Measurements from ENCODE around the gene MTA2. TPM values are rescaled to one million over a fixed set of nuclear protein-coding genes. Genes with fewer than 3 reads are reported as not detected.

The MTA2 gene
- total RNA-seq, 1 experiment from 2014 or later = 193 TPM

GRCh38 chr11:62569611-62570010 is 32.1 kb downstream of the MTA2 start:
- H4K20me1 ChIP-seq (ENCODE audit: low read length) = peaks cover 59% of the 10 kb centered on the region
- BruUV-seq (replicated peaks) = no TSS peak
- H3K27me3 ChIP-seq (ENCODE audit: low read length) = no peaks in the 10 kb centered on the region
- ChIA-PET POLR2A (ENCODE audit: unreplicated experiment) (no interaction called here), CTCF (interaction anchor here (0.6 kb wide), 1 partner anchor 53 kb away, joined by 6 read pairs; no protein-coding TSS in a partner anchor)
- TF ChIP-seq EZH2phosphoT487 (IDR thresholded peaks at IDR 0.05; ENCODE audit: borderline replicate concordance, low read length) (no peak), CTCF (conservative IDR thresholded peaks at IDR 0.05; ENCODE audit: low read depth, low read length) (no peak), EZH2 (IDR thresholded peaks at IDR 0.05; ENCODE audit: low read length, unreplicated experiment) (no peak)
- peak overlapping the region; percentile 22; the same call in 1 of the 2 replicates for H3K4me2 ChIP-seq (ENCODE audit: low read length)
- intact Hi-C loops (cut with micrococcal nuclease) = no loop called here
- no peak overlapping the region for H3K4me3 ChIP-seq (ENCODE audit: low read length)
- peaks cover 22% of the 10 kb centered on the region for H3K4me1 ChIP-seq (ENCODE audit: insufficient read depth, low read length)
- H3K36me3 ChIP-seq (ENCODE audit: low read depth, low read length) = peaks cover 71% of the 10 kb centered on the region
- no peaks in the 10 kb centered on the region for H3K9me2 ChIP-seq (replicated peaks; ENCODE audit: low read length)
- H3K79me2 ChIP-seq (ENCODE audit: low read length) = peaks cover 94% of the 10 kb centered on the region
- H3K9ac ChIP-seq (ENCODE audit: low read length) = no peak overlapping the region
- no peak overlapping the region for H2AFZ ChIP-seq (ENCODE audit: low read length)
- no peaks in the 10 kb centered on the region for H3K9me3 ChIP-seq (ENCODE audit: low read length)
- H3F3A ChIP-seq (ENCODE audit: low read length, unreplicated experiment) = peaks cover 4% of the 10 kb centered on the region
- DNase-seq (no peak), ATAC-seq (no peak)
- H3K27ac ChIP-seq (ENCODE audit: low read length) = no peak overlapping the region

GRCh38 chr11:62567018-62567633 is 34.5 kb downstream of the MTA2 start:
- no peak for DNase-seq
- no peaks in the 10 kb centered on the region for H3K27me3 ChIP-seq (ENCODE audit: low read length)
- no peak overlapping the region for H3K9ac ChIP-seq (ENCODE audit: low read length)
- no peaks in the 10 kb centered on the region for H3K9me2 ChIP-seq (replicated peaks; ENCODE audit: low read length)
- H3K4me3 ChIP-seq (ENCODE audit: low read length) = no peak overlapping the region
- peaks cover 22% of the 10 kb centered on the region for H3K4me1 ChIP-seq (ENCODE audit: insufficient read depth, low read length)
- no peak overlapping the region for H3K4me2 ChIP-seq (ENCODE audit: low read length)
- intact Hi-C loops (cut with micrococcal nuclease) = no loop called here
- H4K20me1 ChIP-seq (ENCODE audit: low read length) = peaks cover 57% of the 10 kb centered on the region
- POLR2A ChIA-PET (ENCODE audit: unreplicated experiment) = no interaction called here
- TF ChIP-seq EZH2phosphoT487 (IDR thresholded peaks at IDR 0.05; ENCODE audit: borderline replicate concordance, low read length) (no peak), CTCF (conservative IDR thresholded peaks at IDR 0.05; ENCODE audit: low read depth, low read length) (no peak), EZH2 (IDR thresholded peaks at IDR 0.05; ENCODE audit: low read length, unreplicated experiment) (no peak)
- H2AFZ ChIP-seq (ENCODE audit: low read length) = no peak overlapping the region
- CTCF ChIA-PET = no interaction called here
- no TSS peak for BruUV-seq (replicated peaks)
- ATAC-seq = no peak
- peaks cover 88% of the 10 kb centered on the region for H3K79me2 ChIP-seq (ENCODE audit: low read length)
- H3K27ac ChIP-seq (ENCODE audit: low read length) = no peak overlapping the region
- peaks cover 11% of the 10 kb centered on the region for H3F3A ChIP-seq (ENCODE audit: low read length, unreplicated experiment)
- H3K9me3 ChIP-seq (ENCODE audit: low read length) = no peaks in the 10 kb centered on the region
- peaks cover 78% of the 10 kb centered on the region for H3K36me3 ChIP-seq (ENCODE audit: low read depth, low read length)

- ATAC-seq (no peak), DNase-seq (no peak)
- Histone ChIP-seq H3K27me3 (ENCODE audit: low read length) (no peaks in the 10 kb centered on the region), H3K79me2 (ENCODE audit: low read length) (peaks cover 79% of the 10 kb centered on the region), H2AFZ (ENCODE audit: low read length) (no peak overlapping the region), H3K4me2 (ENCODE audit: low read length) (no peak overlapping the region), H4K20me1 (ENCODE audit: low read length) (peaks cover 48% of the 10 kb centered on the region), H3K27ac (ENCODE audit: low read length) (no peak overlapping the region), H3F3A (ENCODE audit: low read length, unreplicated experiment) (peaks cover 16% of the 10 kb centered on the region), H3K9me3 (ENCODE audit: low read length) (no peaks in the 10 kb centered on the region), H3K4me3 (ENCODE audit: low read length) (no peak overlapping the region), H3K9ac (ENCODE audit: low read length) (no peak overlapping the region), H3K9me2 (replicated peaks; ENCODE audit: low read length) (no peaks in the 10 kb centered on the region), H3K36me3 (ENCODE audit: low read depth, low read length) (peaks cover 74% of the 10 kb centered on the region), H3K4me1 (ENCODE audit: insufficient read depth, low read length) (peaks cover 22% of the 10 kb centered on the region)
- ChIA-PET CTCF (no interaction called here), POLR2A (ENCODE audit: unreplicated experiment) (no interaction called here)
- intact Hi-C loops (cut with micrococcal nuclease) = no loop called here
- no peak for TF ChIP-seq EZH2 (IDR thresholded peaks at IDR 0.05; ENCODE audit: low read length, unreplicated experiment)
- no peak for TF ChIP-seq EZH2phosphoT487 (IDR thresholded peaks at IDR 0.05; ENCODE audit: borderline replicate concordance, low read length)
- no peak for TF ChIP-seq CTCF (conservative IDR thresholded peaks at IDR 0.05; ENCODE audit: low read depth, low read length)
- no TSS peak for BruUV-seq (replicated peaks)
These were observed 35.4 kb downstream of the MTA2 start for GRCh38 chr11:62566247-62566646.

Measured in PC-3 (cell line).